Activated CD8-positive, alpha-beta T cell treated with anti-CD3 and anti-CD28 coated beads for 36 hours (primary cell): ENCODE data around the gene PMEPA1. TPM values are rescaled to one million over a fixed set of nuclear protein-coding genes. Genes with fewer than 3 reads are reported as not detected.

ENCODE experiments used
- ATAC-seq: fragments of 200-7000 bp; cut with Tn5 transposase; one replicate; pipeline ENCODE4 v1.10.0; 2021; ENCODE audit warnings: mild to moderate bottlenecking, moderate library complexity
- CTCF ChIA-PET: fragments of 350-600 bp; sonication (Branson Sonifier 250); formaldehyde crosslinking; loops from one replicate; lab custom pipeline; 2021; ENCODE audit warnings: antibody characterized with exemption; lab: Charles Lee
- POLR2A ChIA-PET: fragments of 350-600 bp; sonication (Branson Sonifier 250); formaldehyde crosslinking; loops from one replicate; lab custom pipeline; 2021; ENCODE audit warnings: antibody characterized with exemption; lab: Charles Lee
- DNase-seq: peaks from one replicate; pipeline ENCODE4 v3.0.0-alpha.2; 2020
- H3K27ac Mint-ChIP-seq: one replicate; pipeline ENCODE4 v1.8.0; 2021; ENCODE audit warnings: mild to moderate bottlenecking, mixed read lengths
- H3K27me3 Mint-ChIP-seq: one replicate; pipeline ENCODE4 v1.8.0; 2021; ENCODE audit warnings: mixed read lengths
- H3K36me3 Mint-ChIP-seq: one replicate; pipeline ENCODE4 v1.8.0; 2021; ENCODE audit warnings: low read depth, mixed read lengths
- H3K4me1 Mint-ChIP-seq: one replicate; pipeline ENCODE4 v1.8.0; 2021; ENCODE audit warnings: low read depth, mixed read lengths
- H3K4me3 Mint-ChIP-seq: one replicate; pipeline ENCODE4 v1.8.0; 2021; ENCODE audit warnings: mild to moderate bottlenecking, moderate library complexity, mixed read lengths
- H3K9me3 Mint-ChIP-seq: one replicate; pipeline ENCODE4 v1.8.0; 2021; ENCODE audit warnings: mixed read lengths
- intact Hi-C: fragments of 100-400 bp; cut with micrococcal nuclease; formaldehyde crosslinking; loops from one replicate; pipeline ENCODE4 v1.10.0; 2022
- total RNA-seq, 2 experiments: library from RNA; stranded (reverse); gene quantifications; one replicate each; pipeline ENCODE4 v1.2.3, GENCODE V29; 2021
- TF ChIP-seq, protein P1 (sequence below): fragments of 200-600 bp; IDR thresholded peaks from one replicate; pipeline ENCODE4 v1.8.0; 2022; ENCODE audit warnings: antibody characterized with exemption, mild to moderate bottlenecking

PMEPA1 gene
- total RNA-seq, 2 experiments from 2014 or later, result 1.7 to 2.0 TPM

DNA sequence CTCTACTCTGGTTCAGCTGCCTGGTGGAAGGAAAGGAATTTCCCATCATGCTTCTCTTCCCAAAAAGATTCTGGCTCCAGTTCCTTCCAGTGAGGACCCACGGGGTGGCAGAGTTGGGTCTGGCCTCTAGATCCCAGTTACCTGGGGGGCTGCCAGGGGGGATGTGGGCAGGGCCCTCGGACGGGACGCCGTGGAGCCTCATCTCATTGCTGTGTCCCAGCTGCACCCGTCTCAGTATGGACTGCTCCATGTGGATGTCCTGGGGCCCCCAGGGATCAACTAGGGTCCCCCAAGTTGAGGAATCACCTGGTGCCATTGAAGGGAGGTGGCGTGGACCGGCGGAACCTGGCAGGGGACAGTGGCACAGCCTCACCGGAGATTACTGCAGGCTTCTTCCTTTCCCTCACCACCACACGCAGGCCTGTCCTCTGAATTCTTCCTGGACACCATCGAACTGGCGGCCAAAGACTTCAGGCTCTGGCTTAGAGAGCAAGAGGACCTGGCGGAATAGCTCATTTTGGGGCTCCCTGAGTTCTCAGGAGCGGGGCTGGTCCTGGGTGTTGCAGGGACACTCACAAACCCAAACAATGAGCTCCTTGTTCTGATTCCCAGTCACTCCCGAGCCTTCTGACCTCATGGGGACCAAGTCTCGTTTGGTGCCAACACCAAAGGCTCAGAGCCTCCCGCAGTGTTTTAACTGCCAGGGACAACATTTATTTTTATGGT, 98.1 kb downstream of the PMEPA1 start:
- DNase-seq (no peak), ATAC-seq (no peak)
- H3K36me3 Mint-ChIP-seq, result no peaks in the 10 kb centered on the region
- ChIA-PET POLR2A (interaction anchor here (0.5 to 1.4 kb wide), 2 partner anchors 9 to 17 kb away, joined by 3 read pairs; partner anchors contain the start of gene ZBP1), CTCF (interaction anchor here (0.6 to 2.4 kb wide), 5 partner anchors 10 to 113 kb away, joined by 3 to 6 read pairs (median 4); no protein-coding TSS in a partner anchor)
- H3K4me1 Mint-ChIP-seq, result peaks cover under 1% of the 10 kb centered on the region
- no peaks in the 10 kb centered on the region for H3K27me3 Mint-ChIP-seq
- no peak overlapping the region for H3K4me3 Mint-ChIP-seq
- TF ChIP-seq, protein P1, sequence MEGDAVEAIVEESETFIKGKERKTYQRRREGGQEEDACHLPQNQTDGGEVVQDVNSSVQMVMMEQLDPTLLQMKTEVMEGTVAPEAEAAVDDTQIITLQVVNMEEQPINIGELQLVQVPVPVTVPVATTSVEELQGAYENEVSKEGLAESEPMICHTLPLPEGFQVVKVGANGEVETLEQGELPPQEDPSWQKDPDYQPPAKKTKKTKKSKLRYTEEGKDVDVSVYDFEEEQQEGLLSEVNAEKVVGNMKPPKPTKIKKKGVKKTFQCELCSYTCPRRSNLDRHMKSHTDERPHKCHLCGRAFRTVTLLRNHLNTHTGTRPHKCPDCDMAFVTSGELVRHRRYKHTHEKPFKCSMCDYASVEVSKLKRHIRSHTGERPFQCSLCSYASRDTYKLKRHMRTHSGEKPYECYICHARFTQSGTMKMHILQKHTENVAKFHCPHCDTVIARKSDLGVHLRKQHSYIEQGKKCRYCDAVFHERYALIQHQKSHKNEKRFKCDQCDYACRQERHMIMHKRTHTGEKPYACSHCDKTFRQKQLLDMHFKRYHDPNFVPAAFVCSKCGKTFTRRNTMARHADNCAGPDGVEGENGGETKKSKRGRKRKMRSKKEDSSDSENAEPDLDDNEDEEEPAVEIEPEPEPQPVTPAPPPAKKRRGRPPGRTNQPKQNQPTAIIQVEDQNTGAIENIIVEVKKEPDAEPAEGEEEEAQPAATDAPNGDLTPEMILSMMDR, result no peak
- no peak overlapping the region for H3K27ac Mint-ChIP-seq
- intact Hi-C loops, result no loop called here
- no peaks in the 10 kb centered on the region for H3K9me3 Mint-ChIP-seq

DNA sequence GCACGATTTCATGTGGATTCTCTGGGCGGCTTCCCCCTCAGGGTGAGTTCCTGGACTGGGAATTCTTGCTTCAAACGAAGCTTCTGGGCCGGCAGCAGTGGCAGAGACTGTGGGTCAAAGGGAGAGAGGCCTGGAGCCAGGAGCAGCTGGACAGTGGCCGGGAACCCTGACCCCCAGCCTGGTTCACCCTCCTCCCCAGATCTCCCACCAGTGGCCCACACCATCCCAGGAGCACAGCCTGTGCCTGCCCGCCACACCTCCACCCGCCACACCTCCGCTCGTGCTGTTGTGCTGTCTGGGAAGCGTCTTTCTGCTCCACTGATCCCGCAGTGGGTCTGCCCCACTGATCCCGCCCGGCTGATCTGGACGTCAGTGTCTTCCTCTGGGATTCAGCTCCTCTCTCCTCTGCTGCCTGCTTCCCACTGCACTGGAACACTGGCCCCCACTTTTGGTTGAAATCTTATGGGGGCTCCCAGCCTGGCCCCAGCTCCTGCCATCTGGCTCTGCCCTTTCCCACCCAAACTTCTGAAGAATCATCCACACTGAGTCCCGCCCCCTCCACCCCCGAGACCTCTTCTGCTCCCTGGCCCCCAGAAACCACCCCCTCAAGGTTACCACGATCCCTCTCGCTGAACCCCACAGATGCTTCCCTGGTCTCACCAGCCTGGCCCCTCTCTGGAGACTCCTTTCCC, 99.4 kb downstream of the PMEPA1 start:
- no peaks in the 10 kb centered on the region for H3K9me3 Mint-ChIP-seq
- H3K27me3 Mint-ChIP-seq, result no peaks in the 10 kb centered on the region
- no peak overlapping the region for H3K27ac Mint-ChIP-seq
- no peaks in the 10 kb centered on the region for H3K36me3 Mint-ChIP-seq
- peaks cover 6% of the 10 kb centered on the region for H3K4me1 Mint-ChIP-seq
- H3K4me3 Mint-ChIP-seq, result no peak overlapping the region
- TF ChIP-seq, protein P1, result no peak
- ATAC-seq (no peak), DNase-seq (no peak)
- intact Hi-C loops, result no loop called here
- POLR2A ChIA-PET, result no interaction called here
- CTCF ChIA-PET, result interaction anchor here (0.9 to 2.4 kb wide), 3 partner anchors 9 to 228 kb away, joined by 3 to 6 read pairs (median 3); no protein-coding TSS in a partner anchor

DNA sequence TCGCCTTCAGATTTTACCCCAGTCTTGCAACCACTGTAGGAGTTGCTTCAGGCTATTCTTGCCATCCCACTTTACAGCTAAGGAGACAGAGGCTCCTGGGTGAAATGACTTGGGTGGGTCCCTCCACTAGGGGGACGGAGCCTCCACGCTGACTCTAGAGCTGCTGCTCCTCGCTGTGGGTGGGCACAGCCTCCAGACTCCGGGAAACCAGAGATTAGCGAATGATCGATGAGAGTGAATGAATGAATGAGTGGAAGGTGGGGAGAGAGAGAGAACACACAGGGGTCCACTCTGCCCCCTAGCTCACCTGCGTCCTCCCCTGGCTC, 100.0 kb downstream of the PMEPA1 start:
- no peak for ATAC-seq
- ChIA-PET CTCF (interaction anchor here (0.9 to 2.4 kb wide), 3 partner anchors 10 to 228 kb away, joined by 3 to 6 read pairs (median 3); no protein-coding TSS in a partner anchor), POLR2A (no interaction called here)
- no peak overlapping the region for H3K27ac Mint-ChIP-seq
- H3K9me3 Mint-ChIP-seq, result no peaks in the 10 kb centered on the region
- intact Hi-C loops, result loop anchor here (10.0 kb wide), 1 partner anchor 45 kb away; no protein-coding TSS in a partner anchor
- DNase-seq, result no peak
- TF ChIP-seq, protein P1, result peak; percentile 27
- H3K27me3 Mint-ChIP-seq, result no peaks in the 10 kb centered on the region
- H3K36me3 Mint-ChIP-seq, result no peaks in the 10 kb centered on the region
- H3K4me3 Mint-ChIP-seq, result no peak overlapping the region
- H3K4me1 Mint-ChIP-seq, result peaks cover 12% of the 10 kb centered on the region

DNA sequence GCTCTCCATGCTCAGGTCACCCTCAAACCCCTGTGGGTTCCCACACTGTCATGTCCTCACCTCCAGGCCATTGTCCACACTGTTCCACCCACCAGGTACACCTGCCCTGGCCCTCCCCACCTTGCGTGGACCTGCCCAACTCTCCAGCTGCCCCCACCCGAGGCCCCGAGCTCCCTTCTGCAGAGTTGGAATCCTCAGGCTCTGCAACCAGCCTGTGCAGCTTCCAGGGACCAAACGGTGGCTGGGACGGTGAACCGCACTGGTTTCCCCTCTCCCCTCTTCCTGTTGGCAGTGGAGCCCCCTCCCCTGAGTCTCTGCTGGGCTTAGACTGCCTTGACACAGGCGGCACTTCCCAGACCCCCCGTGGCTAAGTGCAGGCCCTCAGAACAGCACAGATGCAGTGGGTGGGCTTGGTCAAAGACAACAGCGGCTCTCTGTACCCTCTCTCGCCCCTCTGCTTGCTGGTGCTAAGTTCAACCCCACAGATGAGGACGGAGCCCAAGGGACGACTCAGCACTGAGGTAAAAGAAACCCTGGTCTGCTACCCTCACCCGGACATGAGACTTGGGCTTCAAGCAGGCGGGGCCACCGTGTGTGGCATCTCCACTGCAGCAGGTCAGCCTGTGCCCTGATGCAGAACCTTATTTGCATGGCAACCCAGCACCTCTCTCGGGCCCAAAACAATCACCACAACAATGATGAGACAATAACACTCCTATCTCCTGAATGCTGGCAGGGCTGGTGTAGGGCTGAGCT, 100.6 kb downstream of the PMEPA1 start:
- intact Hi-C loops, result loop anchor here (10.0 kb wide), 1 partner anchor 46 kb away; no protein-coding TSS in a partner anchor
- TF ChIP-seq, protein P1, result no peak
- ChIA-PET CTCF (interaction anchor here (0.9 to 2.4 kb wide), 2 partner anchors 111 to 227 kb away, joined by 3 to 6 read pairs; no protein-coding TSS in a partner anchor), POLR2A (no interaction called here)
- no peak for ATAC-seq
- Mint-ChIP-seq H3K9me3 (no peaks in the 10 kb centered on the region), H3K27ac (no peak overlapping the region), H3K36me3 (no peaks in the 10 kb centered on the region), H3K4me3 (no peak overlapping the region), H3K27me3 (no peaks in the 10 kb centered on the region), H3K4me1 (peaks cover 17% of the 10 kb centered on the region)
- DNase-seq, result no peak
